K562 (cell line): ENCODE measurements around the gene TMEM163.
"Not testable (repeated sequence)": the region's sequence is repeated elsewhere in the genome, so short reads cannot be mapped to it uniquely, and the experiment has no call there.

Source experiments
- CTBP1 ChIP-seq: fragments of 450-650 bp; IDR thresholded peaks from 2 replicates; pipeline ENCODE4 v1.6.1; 2016; ENCODE audit warnings: borderline replicate concordance
- POLR2A ChIP-seq: fragments of 450-650 bp; conservative IDR thresholded peaks from 2 replicates; pipeline ENCODE4 v1.6.1; 2016
- TF ChIP-seq, protein P1 (sequence below), 2 experiments: fragments of 200-800 bp in 1 of 2; sonication (Bioruptor generic) in 1 of 2; sonication (generic) in 1 of 2; formaldehyde crosslinking in 1 of 2; IDR thresholded peaks in 1 of 2; conservative IDR thresholded peaks in 1 of 2; 2 replicates each; pipeline versions ENCODE4 v1.5.0 to v1.6.1; 2016 to 2020; ENCODE audit warnings: missing compliant biosample characterization in 1 of 2, missing genetic modification characterization in 1 of 2, missing genetic modification reagents in 1 of 2

DNA sequence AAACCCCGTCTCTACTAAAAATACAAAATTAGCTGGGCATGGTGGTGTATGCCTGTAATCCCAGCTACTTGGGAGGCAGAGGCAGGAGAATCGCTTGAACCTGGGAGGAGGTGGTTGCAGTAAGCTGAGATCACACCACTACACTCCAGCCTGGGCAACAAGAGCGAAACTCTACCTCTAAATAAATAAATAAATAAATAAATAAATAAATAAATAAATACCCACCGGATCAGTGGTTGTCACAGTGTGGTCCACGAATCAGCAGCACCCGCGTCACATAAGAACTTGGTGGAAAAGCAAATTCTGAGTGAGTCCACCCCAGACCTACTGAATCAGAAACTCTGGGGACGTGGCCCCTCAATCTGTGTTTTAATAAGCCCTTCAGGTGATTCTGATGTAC lies 211.6 kb downstream of the TMEM163 start:
- not testable (repeated sequence) for TF ChIP-seq POLR2A, CTBP1
- TF ChIP-seq, protein P1, sequence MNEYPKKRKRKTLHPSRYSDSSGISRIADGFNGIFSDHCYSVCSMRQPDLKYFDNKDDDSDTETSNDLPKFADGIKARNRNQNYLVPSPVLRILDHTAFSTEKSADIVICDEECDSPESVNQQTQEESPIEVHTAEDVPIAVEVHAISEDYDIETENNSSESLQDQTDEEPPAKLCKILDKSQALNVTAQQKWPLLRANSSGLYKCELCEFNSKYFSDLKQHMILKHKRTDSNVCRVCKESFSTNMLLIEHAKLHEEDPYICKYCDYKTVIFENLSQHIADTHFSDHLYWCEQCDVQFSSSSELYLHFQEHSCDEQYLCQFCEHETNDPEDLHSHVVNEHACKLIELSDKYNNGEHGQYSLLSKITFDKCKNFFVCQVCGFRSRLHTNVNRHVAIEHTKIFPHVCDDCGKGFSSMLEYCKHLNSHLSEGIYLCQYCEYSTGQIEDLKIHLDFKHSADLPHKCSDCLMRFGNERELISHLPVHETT (CRISPR knock-in tag; conservative IDR thresholded peaks at IDR 0.05 in 1 of 2, IDR thresholded peaks at IDR 0.05 in 1 of 2): not testable (repeated sequence)
